Naive thymus-derived CD4-positive, alpha-beta T cell (primary cell): ENCODE data around the gene MAPK7. TPM values are rescaled to one million over a fixed set of nuclear protein-coding genes. Genes with fewer than 3 reads are reported as not detected.

Source experiments
- ATAC-seq: fragments of 150-1000 bp; cut with Tn5 transposase; 2 replicates; pipeline ENCODE4 v1.10.0; 2021; ENCODE audit warnings: mild to moderate bottlenecking, moderate library complexity
- CTCF ChIA-PET: fragments of 350-600 bp; sonication (Branson Sonifier 250); formaldehyde crosslinking; loops from one replicate; lab custom pipeline; 2021; ENCODE audit warnings: antibody characterized with exemption; lab: Charles Lee
- POLR2A ChIA-PET: fragments of 350-600 bp; sonication (Branson Sonifier 250); formaldehyde crosslinking; loops from one replicate; lab custom pipeline; 2021; ENCODE audit warnings: antibody characterized with exemption, inconsistent platforms; lab: Charles Lee
- DNase-seq, 9 donors: peaks; one replicate each; pipeline versions ENCODE4 v3.0.0 to v3.0.0-alpha.2; 2020 to 2022; ENCODE audit warnings: mixed read lengths in 1 of 9
- H3K27ac ChIP-seq: one replicate; pipeline ENCODE4 v1.7.0; 2013; ENCODE audit warnings: mild to moderate bottlenecking, low read depth, low read length, moderate library complexity
- H3K27me3 ChIP-seq, 2 donors: one replicate each; pipeline ENCODE4 v1.7.0; 2013; ENCODE audit warnings: low read length in 2 of 2, mild to moderate bottlenecking in 2 of 2, moderate library complexity in 2 of 2; ENCODE audit not compliant: control insufficient read depth in 2 of 2, insufficient read depth in 2 of 2
- H3K36me3 ChIP-seq, 3 experiments: 1 replicate in 2 of 3; 2 replicates in 1 of 3; pipeline ENCODE4 v1.7.0; 2013; ENCODE audit warnings: low read length in 3 of 3, mild to moderate bottlenecking in 3 of 3, moderate library complexity in 1 of 3; ENCODE audit not compliant: insufficient read depth in 3 of 3, control insufficient read depth in 2 of 3
- H3K4me1 ChIP-seq, 2 donors: one replicate each; pipeline ENCODE4 v1.7.0; 2013; ENCODE audit warnings: low read length in 2 of 2, mild to moderate bottlenecking in 2 of 2, moderate library complexity in 1 of 2; ENCODE audit not compliant: control insufficient read depth in 2 of 2, insufficient read depth in 2 of 2
- H3K4me3 ChIP-seq: 2 replicates; pipeline ENCODE4 v1.7.0; 2013; ENCODE audit warnings: mild to moderate bottlenecking, low read length
- H3K9me3 ChIP-seq, 3 experiments: 1 replicate in 2 of 3; 2 replicates in 1 of 3; pipeline ENCODE4 v1.7.0; 2013; ENCODE audit warnings: low read length in 3 of 3; ENCODE audit not compliant: control insufficient read depth in 2 of 3
- H3K27ac Mint-ChIP-seq, 9 donors: one replicate each; pipeline ENCODE4 v1.8.0; 2020 to 2022; ENCODE audit warnings: mixed read lengths in 9 of 9, mild to moderate bottlenecking in 8 of 9, moderate library complexity in 5 of 9, inconsistent platforms in 2 of 9
- H3K27me3 Mint-ChIP-seq, 5 donors: one replicate each; pipeline ENCODE4 v1.8.0; 2021 to 2022; ENCODE audit warnings: mixed read lengths in 5 of 5, mild to moderate bottlenecking in 1 of 5
- H3K36me3 Mint-ChIP-seq, 5 donors: one replicate each; pipeline ENCODE4 v1.8.0; 2020 to 2022; ENCODE audit warnings: mixed read lengths in 5 of 5, mild to moderate bottlenecking in 3 of 5, inconsistent platforms in 1 of 5
- H3K4me1 Mint-ChIP-seq, 7 donors: one replicate each; pipeline ENCODE4 v1.8.0; 2020 to 2022; ENCODE audit warnings: mixed read lengths in 7 of 7, mild to moderate bottlenecking in 3 of 7, inconsistent platforms in 1 of 7
- H3K4me3 Mint-ChIP-seq, 10 donors: one replicate each; pipeline ENCODE4 v1.8.0; 2020 to 2022; ENCODE audit warnings: mild to moderate bottlenecking in 10 of 10, mixed read lengths in 10 of 10, moderate library complexity in 6 of 10, inconsistent platforms in 2 of 10
- H3K9me3 Mint-ChIP-seq, 11 donors: one replicate each; pipeline ENCODE4 v1.8.0; 2020 to 2022; ENCODE audit warnings: mixed read lengths in 11 of 11, mild to moderate bottlenecking in 4 of 11, inconsistent platforms in 1 of 11, moderate library complexity in 1 of 11
- intact Hi-C, 2 donors: fragments of 100-400 bp; cut with micrococcal nuclease; formaldehyde crosslinking; loops; one replicate each; pipeline ENCODE4 v1.15.1; 2023
- polyA plus RNA-seq, 2 donors: library from polyadenylated mRNA; unstranded; fragments of 300-500 nt; fragmentation: Illumina TruSeq; gene quantifications; one replicate each; pipeline ENCODE4 v1.2.3, GENCODE V29; 2021
- total RNA-seq, 6 experiments: library from RNA in 5 of 6; stranded (reverse) in 5 of 6; gene quantifications; 1 replicate in 5 of 6; 2 replicates in 1 of 6; pipeline ENCODE4 v1.2.3 and lab custom pipeline; 2021 to 2026

The MAPK7 gene
- total and polyA plus RNA-seq, 7 experiments from 2014 or later = 4.3 to 50.5 (median 25.7) TPM

GRCh38 chr17:19383681-19384470 is 5.6 kb downstream of the MAPK7 start:
- peaks cover 0 to 1% (median 0%) of the 10 kb centered on the region in 11 donors for H3K9me3 Mint-ChIP-seq
- Histone ChIP-seq H3K27ac (no peak overlapping the region), H3K4me1 (no peaks in the 10 kb centered on the region), H3K27me3 (no peaks in the 10 kb centered on the region), H3K9me3 (no peaks in the 10 kb centered on the region), H3K4me3 (no peak overlapping the region), H3K36me3 (peaks cover 0 to 48% (median 0%) of the 10 kb centered on the region in 3 experiments)
- peaks cover 0 to 38% (median 13%) of the 10 kb centered on the region in 5 donors for H3K36me3 Mint-ChIP-seq
- CTCF ChIA-PET = no interaction called here
- H3K27ac Mint-ChIP-seq = peak overlapping the region in 5 of 9 donors; percentile 18 to 50 (median 25)
- H3K4me3 Mint-ChIP-seq = no peak overlapping the region
- DNase-seq (no peak), ATAC-seq (no peak)
- POLR2A ChIA-PET = no interaction called here
- H3K4me1 Mint-ChIP-seq = peaks cover 6 to 16% (median 10%) of the 10 kb centered on the region in 7 donors
- intact Hi-C loops = no loop called here
- H3K27me3 Mint-ChIP-seq = peaks cover 0 to 7% (median 0%) of the 10 kb centered on the region in 5 donors

- H3K4me3 ChIP-seq = no peak overlapping the region
- Mint-ChIP-seq H3K4me3 (no peak overlapping the region), H3K27me3 (peaks cover 0 to 16% (median 0%) of the 10 kb centered on the region in 5 donors), H3K9me3 (peaks cover 0 to 1% (median 0%) of the 10 kb centered on the region in 11 donors), H3K36me3 (peaks cover 0 to 30% (median 10%) of the 10 kb centered on the region in 5 donors), H3K4me1 (peaks cover 0 to 13% (median 6%) of the 10 kb centered on the region in 7 donors), H3K27ac (peak overlapping the region in 2 of 9 donors; percentile 43 to 56)
- H3K4me1 ChIP-seq = no peaks in the 10 kb centered on the region
- DNase-seq = no peak
- POLR2A ChIA-PET = no interaction called here
- H3K9me3 ChIP-seq = no peaks in the 10 kb centered on the region
- H3K27me3 ChIP-seq = no peaks in the 10 kb centered on the region
- CTCF ChIA-PET = no interaction called here
- peaks cover 0 to 48% (median 0%) of the 10 kb centered on the region in 3 experiments for H3K36me3 ChIP-seq
- no peak for ATAC-seq
- intact Hi-C loops = no loop called here
- H3K27ac ChIP-seq = no peak overlapping the region
Measured at GRCh38 chr17:19384723-19385391, 6.6 kb downstream of the MAPK7 start.

GRCh38 chr17:19385521-19385983 is 7.3 kb downstream of the MAPK7 start:
- Histone ChIP-seq H3K9me3 (no peaks in the 10 kb centered on the region), H3K36me3 (peaks cover 0 to 42% (median 0%) of the 10 kb centered on the region in 3 experiments), H3K27ac (no peak overlapping the region), H3K4me3 (no peak overlapping the region), H3K4me1 (no peaks in the 10 kb centered on the region), H3K27me3 (no peaks in the 10 kb centered on the region)
- DNase-seq = no peak
- peaks cover 0 to 27% (median 3%) of the 10 kb centered on the region in 5 donors for H3K36me3 Mint-ChIP-seq
- H3K4me1 Mint-ChIP-seq = peaks cover 0 to 13% (median 6%) of the 10 kb centered on the region in 7 donors
- ChIA-PET POLR2A (no interaction called here), CTCF (interaction anchor here (0.6 kb wide), 1 partner anchor 61 kb away, joined by 3 read pairs; no protein-coding TSS in a partner anchor)
- peaks cover 0 to 16% (median 0%) of the 10 kb centered on the region in 5 donors for H3K27me3 Mint-ChIP-seq
- H3K9me3 Mint-ChIP-seq = peaks cover 0 to 1% (median 0%) of the 10 kb centered on the region in 11 donors
- no peak overlapping the region for H3K27ac Mint-ChIP-seq
- no peak overlapping the region for H3K4me3 Mint-ChIP-seq
- intact Hi-C loops = no loop called here
- ATAC-seq = no peak

GRCh38 chr17:19386051-19386929 is 8.0 kb downstream of the MAPK7 start:
- no peaks in the 10 kb centered on the region for H3K4me1 ChIP-seq
- peaks cover 0 to 19% (median 0%) of the 10 kb centered on the region in 5 donors for H3K27me3 Mint-ChIP-seq
- peaks cover 0 to under 1% (median 0%) of the 10 kb centered on the region in 11 donors for H3K9me3 Mint-ChIP-seq
- H3K27ac ChIP-seq = no peak overlapping the region
- no peak overlapping the region for H3K4me3 ChIP-seq
- ATAC-seq = peak; percentile 84
- peaks cover 0 to 20% (median 0%) of the 10 kb centered on the region in 5 donors for H3K36me3 Mint-ChIP-seq
- H3K36me3 ChIP-seq = peaks cover 0 to 34% (median 0%) of the 10 kb centered on the region in 3 experiments
- H3K4me1 Mint-ChIP-seq = peaks cover 0 to 13% (median 5%) of the 10 kb centered on the region in 7 donors
- H3K27ac Mint-ChIP-seq = no peak overlapping the region
- intact Hi-C loops = no loop called here
- ChIA-PET POLR2A (no interaction called here), CTCF (interaction anchor here (0.6 kb wide), 1 partner anchor 61 kb away, joined by 3 read pairs; no protein-coding TSS in a partner anchor)
- H3K27me3 ChIP-seq = no peaks in the 10 kb centered on the region
- no peak overlapping the region for H3K4me3 Mint-ChIP-seq
- no peaks in the 10 kb centered on the region for H3K9me3 ChIP-seq
- no peak for DNase-seq

GRCh38 chr17:19386974-19387920 is 8.9 kb downstream of the MAPK7 start, which contains the start of gene MFAP4:
MFAP4 (minus strand) TSS chr17:19387190; CDS start chr17:19387155, 35 bp downstream.
- POLR2A ChIA-PET = no interaction called here
- peaks cover 0 to 20% (median 0%) of the 10 kb centered on the region in 5 donors for H3K27me3 Mint-ChIP-seq
- Histone ChIP-seq H3K27ac (no peak within 1 kb of the TSS), H3K9me3 (no peaks in the 10 kb centered on the region), H3K4me3 (no peak within 1 kb of the TSS), H3K27me3 (no peaks in the 10 kb centered on the region), H3K4me1 (no peaks in the 10 kb centered on the region), H3K36me3 (peaks cover 0 to 25% (median 0%) of the 10 kb centered on the region in 3 experiments)
- intact Hi-C loops = no loop called here
- ATAC-seq = no peak
- no peak for DNase-seq
- H3K36me3 Mint-ChIP-seq = peaks cover 0 to 16% (median 0%) of the 10 kb centered on the region in 5 donors
- peak within 1 kb of the TSS in 1 of 9 donors; percentile 33 for H3K27ac Mint-ChIP-seq
- H3K9me3 Mint-ChIP-seq = no peaks in the 10 kb centered on the region
- CTCF ChIA-PET = no interaction called here
- H3K4me3 Mint-ChIP-seq = peak within 1 kb of the TSS in 1 of 10 donors; percentile 50
- H3K4me1 Mint-ChIP-seq = peaks cover 0 to 13% (median 5%) of the 10 kb centered on the region in 7 donors
